ENCODE data around the gene DMPK.

DNA sequence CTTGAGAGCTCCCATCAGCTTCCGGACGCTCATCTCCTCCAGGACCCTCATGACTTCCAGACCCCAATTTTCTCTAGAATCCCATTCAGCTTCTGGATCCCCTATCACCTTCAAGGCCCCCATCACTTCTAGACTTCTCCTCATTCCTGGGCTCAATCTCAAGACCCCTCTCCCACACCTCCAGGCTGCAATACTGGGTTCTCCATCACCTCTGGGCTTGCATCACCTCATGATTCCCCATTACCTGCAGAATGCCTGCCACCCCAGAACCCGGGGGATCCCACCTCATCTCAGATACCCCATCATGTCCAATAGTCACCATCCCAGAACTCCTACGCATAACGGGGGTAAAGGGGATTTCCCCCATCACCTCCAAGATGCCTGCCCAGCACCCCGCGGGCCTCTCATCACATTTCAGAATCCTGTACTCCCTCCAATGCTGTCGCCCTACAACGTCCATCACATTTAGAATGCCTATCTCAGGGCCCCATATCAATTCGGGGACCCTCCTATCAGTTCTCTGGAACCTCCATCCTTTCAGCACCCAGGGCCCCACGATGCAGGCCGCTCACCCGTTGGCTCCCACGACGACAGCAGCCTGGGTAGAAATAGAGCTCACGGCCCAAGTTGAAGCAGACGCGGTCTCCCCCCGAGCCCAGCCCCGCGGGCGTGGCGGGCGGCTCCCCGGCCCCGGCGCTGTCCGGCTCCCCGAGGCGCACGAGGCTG lies 9.6 kb upstream of the DMPK start:
- TF ChIP-seq, protein P1, sequence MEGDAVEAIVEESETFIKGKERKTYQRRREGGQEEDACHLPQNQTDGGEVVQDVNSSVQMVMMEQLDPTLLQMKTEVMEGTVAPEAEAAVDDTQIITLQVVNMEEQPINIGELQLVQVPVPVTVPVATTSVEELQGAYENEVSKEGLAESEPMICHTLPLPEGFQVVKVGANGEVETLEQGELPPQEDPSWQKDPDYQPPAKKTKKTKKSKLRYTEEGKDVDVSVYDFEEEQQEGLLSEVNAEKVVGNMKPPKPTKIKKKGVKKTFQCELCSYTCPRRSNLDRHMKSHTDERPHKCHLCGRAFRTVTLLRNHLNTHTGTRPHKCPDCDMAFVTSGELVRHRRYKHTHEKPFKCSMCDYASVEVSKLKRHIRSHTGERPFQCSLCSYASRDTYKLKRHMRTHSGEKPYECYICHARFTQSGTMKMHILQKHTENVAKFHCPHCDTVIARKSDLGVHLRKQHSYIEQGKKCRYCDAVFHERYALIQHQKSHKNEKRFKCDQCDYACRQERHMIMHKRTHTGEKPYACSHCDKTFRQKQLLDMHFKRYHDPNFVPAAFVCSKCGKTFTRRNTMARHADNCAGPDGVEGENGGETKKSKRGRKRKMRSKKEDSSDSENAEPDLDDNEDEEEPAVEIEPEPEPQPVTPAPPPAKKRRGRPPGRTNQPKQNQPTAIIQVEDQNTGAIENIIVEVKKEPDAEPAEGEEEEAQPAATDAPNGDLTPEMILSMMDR (IDR thresholded peaks at IDR 0.05; ENCODE audit: low read depth, low read length) = no peak
- TF ChIP-seq EZH2phosphoT487 (IDR thresholded peaks at IDR 0.05; ENCODE audit: low read depth) = no peak
